ENCODE data around the gene NOP53. TPM values are rescaled to one million over a fixed set of nuclear protein-coding genes. Genes with fewer than 3 reads are reported as not detected.
"Not testable (repeated sequence)": the region's sequence is repeated elsewhere in the genome, so short reads cannot be mapped to it uniquely, and the experiment has no call there.

The NOP53 gene
- total and polyA plus RNA-seq, 12 donors, result 131 to 256 (median 188) TPM

DNA sequence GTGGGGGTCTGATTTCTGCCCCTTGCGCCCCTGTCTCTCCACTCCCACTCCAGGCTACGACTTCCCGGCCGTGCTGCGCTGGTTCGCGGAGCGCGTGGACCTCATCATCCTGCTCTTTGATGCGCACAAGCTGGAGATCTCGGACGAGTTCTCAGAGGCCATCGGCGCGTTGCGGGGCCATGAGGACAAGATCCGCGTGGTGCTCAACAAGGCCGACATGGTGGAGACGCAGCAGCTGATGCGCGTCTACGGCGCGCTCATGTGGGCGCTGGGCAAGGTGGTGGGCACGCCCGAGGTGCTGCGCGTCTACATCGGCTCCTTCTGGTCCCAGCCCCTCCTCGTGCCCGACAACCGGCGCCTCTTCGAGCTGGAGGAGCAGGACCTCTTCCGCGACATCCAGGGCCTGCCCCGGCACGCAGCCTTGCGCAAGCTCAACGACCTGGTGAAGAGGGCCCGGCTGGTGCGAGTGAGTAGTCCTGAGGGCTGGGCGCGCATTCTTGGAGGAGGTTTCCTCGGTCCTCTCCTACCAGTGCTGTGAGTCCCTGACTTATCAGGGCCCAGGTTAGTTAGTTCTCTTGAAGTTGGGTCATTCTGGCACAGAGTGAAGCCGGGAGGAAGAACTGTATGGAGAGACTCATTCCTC is 19.5 kb upstream of the NOP53 start:
- Histone ChIP-seq H3K4me3 (no peak overlapping the region), H3K27ac (peak overlapping the region in 2 of 10 donors; percentile 40 to 88), H3K36me3 (peaks cover 0 to 87% (median 19%) of the 10 kb centered on the region in 9 donors), H3K9me3 (no peaks in the 10 kb centered on the region), H3K27me3 (peaks cover 0 to 31% (median 0%) of the 10 kb centered on the region in 7 donors), H3K4me1 (peaks cover 16 to 92% (median 72%) of the 10 kb centered on the region in 9 donors)
- DNase-seq, result no peak
- 76 to 88% methylated on average over 48 of the region's 48 CpGs for WGBS, 2 donors
- ATAC-seq, result no peak
- intact Hi-C loops (cut with DNase I), result no loop called here
- TF ChIP-seq, protein P1, sequence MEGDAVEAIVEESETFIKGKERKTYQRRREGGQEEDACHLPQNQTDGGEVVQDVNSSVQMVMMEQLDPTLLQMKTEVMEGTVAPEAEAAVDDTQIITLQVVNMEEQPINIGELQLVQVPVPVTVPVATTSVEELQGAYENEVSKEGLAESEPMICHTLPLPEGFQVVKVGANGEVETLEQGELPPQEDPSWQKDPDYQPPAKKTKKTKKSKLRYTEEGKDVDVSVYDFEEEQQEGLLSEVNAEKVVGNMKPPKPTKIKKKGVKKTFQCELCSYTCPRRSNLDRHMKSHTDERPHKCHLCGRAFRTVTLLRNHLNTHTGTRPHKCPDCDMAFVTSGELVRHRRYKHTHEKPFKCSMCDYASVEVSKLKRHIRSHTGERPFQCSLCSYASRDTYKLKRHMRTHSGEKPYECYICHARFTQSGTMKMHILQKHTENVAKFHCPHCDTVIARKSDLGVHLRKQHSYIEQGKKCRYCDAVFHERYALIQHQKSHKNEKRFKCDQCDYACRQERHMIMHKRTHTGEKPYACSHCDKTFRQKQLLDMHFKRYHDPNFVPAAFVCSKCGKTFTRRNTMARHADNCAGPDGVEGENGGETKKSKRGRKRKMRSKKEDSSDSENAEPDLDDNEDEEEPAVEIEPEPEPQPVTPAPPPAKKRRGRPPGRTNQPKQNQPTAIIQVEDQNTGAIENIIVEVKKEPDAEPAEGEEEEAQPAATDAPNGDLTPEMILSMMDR (IDR thresholded peaks at IDR 0.05), result no peak

DNA sequence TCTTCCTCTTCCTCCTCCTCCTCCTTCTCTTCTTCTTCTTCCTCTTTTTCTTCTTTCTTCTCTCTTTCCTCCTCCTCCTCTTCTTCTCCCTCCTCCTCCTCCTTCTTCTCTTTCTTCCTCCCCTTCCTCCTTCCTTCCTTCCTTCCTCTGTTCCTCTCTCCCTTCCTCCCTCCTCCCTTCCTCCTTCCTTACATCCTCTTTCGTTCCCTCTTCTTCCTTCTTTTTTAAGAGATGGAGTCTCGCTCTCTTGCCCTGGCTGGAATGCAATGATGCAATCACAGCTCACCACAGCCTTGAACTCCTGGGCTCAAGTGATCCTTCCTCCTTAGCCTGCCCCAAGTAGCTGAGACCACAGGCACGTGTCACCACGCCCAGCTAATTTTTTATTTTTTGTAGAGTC is 18.9 kb upstream of the NOP53 start:
- ATAC-seq, result no peak
- H3K4me3 ChIP-seq, result no peak overlapping the region
- peaks cover 0 to 87% (median 19%) of the 10 kb centered on the region in 9 donors for H3K36me3 ChIP-seq
- TF ChIP-seq, protein P1 (IDR thresholded peaks at IDR 0.05), result no peak
- peaks cover 16 to 89% (median 69%) of the 10 kb centered on the region in 9 donors for H3K4me1 ChIP-seq
- intact Hi-C loops (cut with DNase I), result no loop called here
- WGBS, 2 donors, result 63 to 78% methylated on average over 4 of the region's 4 CpGs
- no peaks in the 10 kb centered on the region for H3K9me3 ChIP-seq
- DNase-seq, result no peak
- peak overlapping the region in 5 of 10 donors; percentile 4 to 88 (median 22) for H3K27ac ChIP-seq
- H3K27me3 ChIP-seq, result peaks cover 0 to 32% (median 0%) of the 10 kb centered on the region in 7 donors

DNA sequence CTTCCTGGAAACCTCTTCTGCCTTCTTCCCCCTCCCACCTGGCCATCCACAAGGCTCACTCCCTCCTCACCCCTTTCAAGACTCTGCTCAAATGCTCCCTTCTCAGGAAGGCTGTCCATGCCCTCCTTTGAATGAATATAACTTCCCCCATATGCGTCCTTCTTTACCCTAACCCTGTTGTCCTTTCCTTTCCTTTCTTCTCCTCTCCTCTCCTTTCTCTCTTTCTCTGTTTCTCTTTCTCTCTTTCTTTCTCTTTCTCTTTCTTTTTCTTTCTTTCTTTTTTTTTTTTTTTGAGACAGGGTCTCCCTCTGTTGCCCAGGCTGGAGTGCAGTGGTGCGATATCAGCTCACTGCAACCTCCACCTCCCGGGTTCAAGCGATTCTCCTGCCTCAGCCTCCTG is 17.1 kb upstream of the NOP53 start:
- peaks cover 13 to 77% (median 57%) of the 10 kb centered on the region in 9 donors for H3K4me1 ChIP-seq
- WGBS, 2 donors, result 83 to 85% methylated on average over 4 of the region's 4 CpGs

DNA sequence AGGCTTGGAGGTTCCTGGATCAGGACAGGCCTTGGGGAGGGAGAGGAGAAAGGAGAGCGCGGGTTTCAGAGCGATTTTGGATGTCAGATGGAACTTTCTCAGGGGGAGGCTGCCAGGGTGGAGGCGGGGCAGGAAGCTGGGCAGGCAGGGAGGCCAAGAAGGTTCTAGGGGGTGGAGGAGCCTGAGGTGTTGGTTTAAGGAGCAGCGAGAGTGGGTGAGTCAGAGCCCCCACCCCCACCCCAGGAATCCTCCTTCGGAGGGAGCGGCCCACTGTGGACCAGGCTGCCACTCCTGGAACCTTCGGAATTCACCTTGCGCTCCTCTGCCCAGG is 15.9 kb upstream of the NOP53 start:
- 8 to 11% methylated on average over 9 of the region's 9 CpGs for WGBS, 2 donors
- intact Hi-C loops (cut with DNase I), result loop anchor here in 1 of 10 donors (2.0 kb wide), 1 partner anchor 17 kb away; the partner anchor contains the start of gene EHD2
- TF ChIP-seq, protein P1 (IDR thresholded peaks at IDR 0.05), result no peak
- Histone ChIP-seq H3K27me3 (peaks cover 0 to 25% (median 0%) of the 10 kb centered on the region in 7 donors), H3K4me1 (peaks cover 13 to 70% (median 45%) of the 10 kb centered on the region in 9 donors), H3K36me3 (peaks cover 0 to 91% (median 25%) of the 10 kb centered on the region in 9 donors), H3K4me3 (peak overlapping the region in 7 of 10 donors; percentile 16 to 40 (median 26)), H3K27ac (peak overlapping the region; percentile 14 to 88 (median 80)), H3K9me3 (no peaks in the 10 kb centered on the region)
- ATAC-seq, result peak; percentile 50 to 85 (median 80)
- peak; percentile 68 to 72 for DNase-seq

More for the DNA sequence above, 17.1 kb upstream of the NOP53 start:
- not testable (repeated sequence) for ATAC-seq, H3K9me3 ChIP-seq, DNase-seq, H3K4me3 ChIP-seq
- H3K27ac ChIP-seq, result peak overlapping the region in 9 of 10 donors; percentile 14 to 88 (median 80)
- peaks cover 0 to 89% (median 25%) of the 10 kb centered on the region in 9 donors for H3K36me3 ChIP-seq
- intact Hi-C loops (cut with DNase I), result loop anchor here in 1 of 10 donors (2.0 kb wide), 1 partner anchor 15 kb away; the partner anchor contains the start of gene EHD2
- H3K27me3 ChIP-seq, result peaks cover 0 to 25% (median 0%) of the 10 kb centered on the region in 7 donors
